BJ (cell line): ENCODE data around the gene ENTPD1. TPM values are rescaled to one million over a fixed set of nuclear protein-coding genes. Genes with fewer than 3 reads are reported as not detected.
"Not testable (repeated sequence)": the region's sequence is repeated elsewhere in the genome, so short reads cannot be mapped to it uniquely, and the experiment has no call there.

Experiments used
- CTCF ChIA-PET: fragments of 350-600 bp; formaldehyde crosslinking; extraction: SDS; loops from one replicate; lab custom pipeline; 2021; ENCODE audit warnings: antibody characterized with exemption, inconsistent platforms; lab: Yijun Ruan, JAX
- POLR2A ChIA-PET: fragments of 300-600 bp; sonication (Branson Sonifier 250); formaldehyde crosslinking; extraction: SDS; loops from one replicate; lab custom pipeline; 2021; ENCODE audit warnings: antibody characterized with exemption; lab: Charles Lee
- DNase-seq: peaks from one replicate; pipeline ENCODE4 v3.0.0-alpha.2; 2011; ENCODE audit warnings: low read depth
- H3K27me3 ChIP-seq: 2 replicates; pipeline ENCODE4 v1.6.0; 2011; ENCODE audit warnings: low read length; ENCODE audit not compliant: control insufficient read depth, insufficient read depth
- H3K36me3 ChIP-seq: 2 replicates; pipeline ENCODE4 v1.5.1; 2011; ENCODE audit warnings: low read length; ENCODE audit not compliant: control insufficient read depth, insufficient read depth
- H3K4me3 ChIP-seq: 2 replicates; pipeline ENCODE4 v1.5.1; 2011; ENCODE audit warnings: low read depth, mild to moderate bottlenecking, control low read depth, low read length
- CTCF ChIP-seq: IDR thresholded peaks from 2 replicates; pipeline ENCODE4 v1.5.1; 2011; ENCODE audit warnings: low read depth, mild to moderate bottlenecking, control low read depth, inconsistent platforms, low read length, moderate library complexity; ENCODE audit not compliant: insufficient read depth
- polyA plus RNA-seq: library from polyadenylated mRNA; depleted of rRNA; stranded (reverse); fragments of >200 nt; gene quantifications from 2 replicates; pipeline ENCODE4 v1.2.3, GENCODE V29; 2011

The ENTPD1 gene
- polyA plus RNA-seq, 1 experiment, result 0.20 TPM

DNA sequence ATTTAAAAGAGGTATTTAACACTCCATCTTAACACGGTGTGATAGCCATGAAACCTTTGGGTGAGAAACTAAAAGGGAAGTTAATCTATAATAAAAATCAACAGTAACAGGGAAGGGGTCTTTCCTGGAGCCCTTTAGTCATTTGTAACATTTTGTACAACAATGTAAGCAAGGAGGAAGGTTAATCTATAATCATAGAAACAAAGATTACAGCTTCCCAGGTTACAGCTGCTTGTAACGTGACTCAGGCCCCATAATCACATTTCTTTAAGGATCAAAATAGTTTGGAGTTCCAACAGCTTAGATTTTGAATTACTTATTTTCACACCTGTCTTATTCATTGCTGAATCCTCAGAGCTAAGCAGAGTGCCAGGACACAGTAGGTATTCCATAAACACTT is 133.9 kb downstream of the ENTPD1 start:
- CTCF ChIA-PET, result interaction anchor here (1.5 kb wide), 1 partner anchor 196 kb away, joined by 3 read pairs; the partner anchor contains the start of gene TCTN3
- TF ChIP-seq CTCF, result no peak
- Histone ChIP-seq H3K27me3 (no peaks in the 10 kb centered on the region), H3K4me3 (no peak overlapping the region), H3K36me3 (no peaks in the 10 kb centered on the region)
- DNase-seq, result no peak
- POLR2A ChIA-PET, result no interaction called here

GRCh38 chr10:95896071-95896850 is 140.3 kb downstream of the ENTPD1 start:
- DNase-seq, result no peak
- Histone ChIP-seq H3K36me3 (no peaks in the 10 kb centered on the region; the same call in 1 of the 2 replicates), H3K4me3 (no peak overlapping the region), H3K27me3 (no peaks in the 10 kb centered on the region)
- no peak for TF ChIP-seq CTCF
- ChIA-PET CTCF (interaction anchor here (0.8 to 0.9 kb wide), 2 partner anchors 11 to 202 kb away, joined by 3 to 4 read pairs; partner anchors contain the start of gene TCTN3), POLR2A (no interaction called here)

DNA sequence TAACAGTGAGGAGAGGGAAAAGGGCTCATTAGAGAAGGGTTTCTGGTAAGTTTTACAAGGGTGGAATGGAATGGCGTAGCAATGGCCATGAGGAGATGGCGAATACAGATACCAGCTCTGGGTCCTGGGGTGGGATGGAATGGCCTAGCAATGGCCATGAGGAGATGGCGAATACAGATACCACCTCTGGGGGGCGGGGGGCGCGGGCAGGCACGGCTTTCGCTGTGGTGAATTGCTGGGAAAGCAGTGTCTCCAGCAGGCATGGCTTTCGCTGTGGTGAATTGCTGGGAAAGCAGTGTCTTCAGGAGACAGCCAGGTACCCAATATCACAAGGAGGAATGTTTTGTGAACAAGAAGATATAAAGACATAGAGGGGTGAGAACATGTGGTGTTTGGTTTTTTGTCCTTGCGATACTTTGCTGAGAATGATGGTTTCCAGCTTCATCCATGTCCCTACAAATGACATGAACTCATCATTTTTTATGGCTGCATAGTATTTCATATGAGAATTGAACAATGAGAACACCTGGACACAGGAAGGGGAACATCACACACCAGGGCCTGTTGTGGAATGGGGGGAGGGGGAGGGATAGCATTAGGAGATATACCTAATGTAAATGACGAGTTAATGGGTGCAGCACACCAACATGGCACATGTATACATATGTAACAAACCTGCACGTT is 150.1 kb downstream of the ENTPD1 start:
- CTCF ChIA-PET, result interaction anchor here (0.7 kb wide), 1 partner anchor 32 kb away, joined by 3 read pairs; no protein-coding TSS in a partner anchor
- H3K4me3 ChIP-seq, H3K27me3 ChIP-seq, H3K36me3 ChIP-seq, POLR2A ChIA-PET, DNase-seq: not testable (repeated sequence)

DNA sequence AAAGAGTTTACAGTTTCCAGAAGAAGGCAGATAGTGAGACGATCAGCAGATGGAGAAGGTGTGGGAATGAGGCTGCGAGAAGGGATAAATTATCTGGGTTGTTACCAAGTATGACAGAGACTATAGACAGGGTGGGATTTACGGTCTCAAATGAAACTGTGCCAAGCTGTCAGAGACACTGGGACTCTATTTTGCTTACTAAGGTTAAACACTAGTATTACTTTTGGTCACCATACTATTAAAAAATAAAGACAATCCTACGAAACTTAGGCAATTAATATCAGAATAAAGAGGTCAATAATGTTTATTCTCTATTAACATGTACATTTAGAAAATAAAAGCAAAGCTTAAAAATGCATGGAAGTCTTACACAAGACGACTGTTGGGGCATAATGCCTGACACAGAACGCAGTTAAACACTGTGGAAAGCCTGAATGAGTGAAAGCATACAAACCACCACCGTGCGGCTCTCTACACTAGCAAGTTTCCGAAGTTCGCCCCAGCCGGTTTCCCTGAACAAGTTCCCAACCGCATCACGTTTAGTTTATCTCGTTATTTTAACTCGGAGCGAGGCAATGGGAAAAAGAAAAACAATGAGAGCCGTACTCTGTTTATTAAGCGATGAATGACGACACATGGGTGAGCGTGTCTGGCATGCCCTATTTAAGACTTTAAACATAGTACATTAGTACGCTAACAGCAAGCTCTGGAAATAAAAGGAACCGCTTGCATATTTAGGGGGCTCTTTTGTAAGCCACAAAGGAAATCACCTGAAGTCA is 150.9 kb downstream of the ENTPD1 start:
- Histone ChIP-seq H3K4me3 (peak overlapping the region; percentile 63), H3K36me3 (no peaks in the 10 kb centered on the region), H3K27me3 (no peaks in the 10 kb centered on the region)
- CTCF ChIA-PET, result interaction anchor here (0.9 to 1.4 kb wide), 3 partner anchors 12 to 213 kb away, joined by 3 to 4 read pairs (median 3); partner anchors contain the start of gene TCTN3
- POLR2A ChIA-PET, result no interaction called here
- TF ChIP-seq CTCF, result peak; percentile 39
- DNase-seq, result peak; percentile 10

DNA sequence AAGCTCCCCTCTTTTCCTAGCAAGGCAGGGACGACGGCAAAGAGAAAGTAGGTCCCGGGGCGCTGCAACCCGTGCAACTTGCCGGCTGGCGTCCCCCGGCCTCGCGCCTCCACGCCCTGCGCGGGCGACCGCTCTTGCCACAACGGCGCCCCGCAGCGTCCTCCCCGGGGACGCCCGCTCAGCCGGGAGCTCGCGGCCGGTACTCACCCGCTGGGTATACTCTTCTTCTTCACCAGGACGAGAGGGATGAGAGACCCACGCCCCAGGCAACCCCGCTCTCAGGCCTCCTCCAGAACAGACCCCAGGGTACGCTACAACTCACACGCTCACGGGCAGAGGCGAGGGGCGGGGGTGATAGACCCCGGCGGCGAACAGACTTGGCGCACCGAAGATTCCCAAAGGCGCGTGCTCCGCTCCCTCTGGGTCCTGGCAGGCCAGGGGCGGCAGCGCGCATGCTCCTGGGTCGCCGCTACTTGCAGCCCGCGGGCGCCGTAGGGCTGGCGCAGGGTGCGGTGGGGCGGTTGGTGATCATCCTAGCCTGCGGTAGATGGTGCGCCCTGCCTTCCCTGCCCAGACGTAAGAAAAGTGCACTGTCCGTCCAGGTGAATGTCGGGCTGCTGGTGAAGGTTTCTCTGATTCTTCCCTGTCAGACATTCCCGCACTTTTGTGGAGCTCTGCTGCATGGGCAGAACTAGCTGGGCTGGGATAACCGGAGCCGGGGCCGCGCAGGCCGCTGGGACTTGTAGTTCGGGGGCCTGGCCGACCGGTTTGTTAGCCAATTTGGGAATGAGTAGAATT is 151.7 kb downstream of the ENTPD1 start, which contains the start of gene CC2D2B:
Gene CC2D2B (plus strand): TSS at position 520 of the 798 bp plus-strand sequence. CDS start 3,349 bp downstream, outside the sequence.
- no peaks in the 10 kb centered on the region for H3K36me3 ChIP-seq
- peak within 1 kb of the TSS; percentile 63 for H3K4me3 ChIP-seq
- 0 out of 2 replicates have a peak, but pooled peaks have one; percentile 19 for TF ChIP-seq CTCF
- ChIA-PET CTCF (interaction anchor here (0.9 to 1.4 kb wide), 3 partner anchors 11 to 213 kb away, joined by 3 to 4 read pairs (median 3); partner anchors contain the start of gene TCTN3), POLR2A (no interaction called here)
- no peaks in the 10 kb centered on the region for H3K27me3 ChIP-seq
- peak; percentile 37 for DNase-seq
